Bone marrow (tissue), 2 donors: ENCODE measurements around the gene ELP4.
"Not testable (repeated sequence)": the region's sequence is repeated elsewhere in the genome, so short reads cannot be mapped to it uniquely, and the experiment has no call there.

Experiments
- DNase-seq, 2 donors: peaks; one replicate each; lab custom pipeline; 2025; lab: John Stamatoyannopoulos, UW

The ELP4 gene

GRCh38 chr11:31645747-31646146 lies 136.2 kb downstream of the ELP4 start:
- DNase-seq, result no peak

GRCh38 chr11:31646216-31646615 lies 136.6 kb downstream of the ELP4 start:
- no peak for DNase-seq

GRCh38 chr11:31649129-31649966 lies 139.8 kb downstream of the ELP4 start:
- no peak for DNase-seq

- no peak for DNase-seq
Measured at GRCh38 chr11:31651208-31651607, 141.6 kb downstream of the ELP4 start.

GRCh38 chr11:31651822-31652221 lies 142.3 kb downstream of the ELP4 start:
- DNase-seq, result no peak

GRCh38 chr11:31652528-31652927 lies 143.0 kb downstream of the ELP4 start:
- no peak for DNase-seq

GRCh38 chr11:31655483-31655882 lies 145.9 kb downstream of the ELP4 start:
- no peak for DNase-seq

GRCh38 chr11:31656051-31656450 lies 146.5 kb downstream of the ELP4 start:
- DNase-seq, result no peak

GRCh38 chr11:31657091-31657490 lies 147.5 kb downstream of the ELP4 start:
- no peak for DNase-seq

GRCh38 chr11:31664129-31664528 lies 154.6 kb downstream of the ELP4 start:
- DNase-seq, result no peak

- DNase-seq, result no peak
Measured at GRCh38 chr11:31664954-31665353, 155.4 kb downstream of the ELP4 start.

- no peak for DNase-seq
Measured at GRCh38 chr11:31671681-31672080, 162.1 kb downstream of the ELP4 start.

- not testable (repeated sequence) for DNase-seq
Measured at GRCh38 chr11:31673108-31673507, 163.5 kb downstream of the ELP4 start.

GRCh38 chr11:31676280-31676982 lies 166.9 kb downstream of the ELP4 start:
- no peak for DNase-seq

- no peak for DNase-seq
Measured at GRCh38 chr11:31680770-31681169, 171.2 kb downstream of the ELP4 start.

GRCh38 chr11:31687256-31687655 lies 177.7 kb downstream of the ELP4 start:
- DNase-seq, result no peak

GRCh38 chr11:31687861-31688260 lies 178.3 kb downstream of the ELP4 start:
- no peak for DNase-seq

GRCh38 chr11:31689559-31689958 lies 180.0 kb downstream of the ELP4 start:
- no peak for DNase-seq

GRCh38 chr11:31690041-31690440 lies 180.5 kb downstream of the ELP4 start:
- DNase-seq, result no peak

- no peak for DNase-seq
Measured at GRCh38 chr11:31690516-31690915, 180.9 kb downstream of the ELP4 start.

GRCh38 chr11:31692466-31692865 lies 182.9 kb downstream of the ELP4 start:
- no peak for DNase-seq

GRCh38 chr11:31697049-31697448 lies 187.5 kb downstream of the ELP4 start:
- DNase-seq, result not testable (repeated sequence)

- DNase-seq, result no peak
Measured at GRCh38 chr11:31699066-31699465, 189.5 kb downstream of the ELP4 start.
